HG02981 (cell line): Measurements from ENCODE around the gene PARVB.

Source experiments
- ATAC-seq: cut with Tn5 transposase; IDR thresholded peaks from one replicate; pipeline ENCODE4 v1.9.1; 2021; ENCODE audit warnings: mild to moderate bottlenecking, moderate library complexity; ENCODE audit not compliant: unreplicated experiment

Gene PARVB

DNA sequence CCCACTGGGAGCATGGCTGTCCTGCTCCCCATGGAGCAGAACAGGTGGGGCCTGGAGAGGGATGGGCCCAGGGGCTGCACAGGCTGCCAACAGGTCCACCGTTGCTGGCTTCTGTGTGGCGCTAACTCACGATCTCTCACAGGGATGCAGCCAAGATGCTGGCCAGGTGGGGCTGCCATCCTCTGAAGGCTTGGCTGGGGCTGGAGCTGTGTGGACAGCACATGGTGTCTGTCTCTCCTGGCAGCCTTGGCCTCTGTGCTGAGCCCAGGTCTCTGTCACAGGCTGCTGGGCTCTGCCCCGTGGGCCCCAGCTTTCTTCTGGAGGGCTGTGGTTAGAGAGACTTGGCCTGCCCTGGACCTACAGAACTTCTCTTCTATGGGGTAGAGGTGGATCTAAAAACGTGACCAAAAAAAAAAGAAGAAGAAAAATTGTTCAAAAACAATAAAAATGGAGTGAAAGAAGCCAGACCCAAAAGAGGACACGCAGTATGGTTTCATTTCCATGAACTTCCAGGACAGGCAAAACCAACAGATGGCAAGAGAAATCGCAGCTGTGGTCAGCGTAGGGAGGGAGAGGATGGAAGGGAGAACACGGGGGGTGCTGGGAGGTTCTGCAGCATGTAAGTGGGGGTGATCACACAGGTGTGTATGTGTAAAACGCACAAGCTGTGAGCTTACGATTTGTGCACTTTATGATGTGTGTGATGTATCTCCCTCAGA lies 168.9 kb downstream of the PARVB start:
- ATAC-seq: no peak

DNA sequence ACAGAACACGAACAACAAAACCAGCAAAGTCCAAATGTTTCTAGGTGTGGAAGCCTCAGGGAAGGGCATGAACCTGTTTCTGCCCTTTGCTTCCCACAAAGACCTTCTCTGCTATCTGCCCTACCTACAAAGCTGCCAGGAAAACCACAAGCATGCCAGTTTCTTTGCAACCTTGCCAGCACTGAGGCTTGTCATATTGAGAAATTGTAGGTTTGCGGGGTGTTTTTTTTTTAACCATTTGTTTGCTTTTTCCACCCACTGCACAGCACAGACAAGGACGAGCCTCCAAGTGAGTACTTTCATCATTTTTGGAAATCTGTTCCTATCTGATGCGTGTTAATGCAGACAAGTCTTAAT lies 169.4 kb downstream of the PARVB start:
- ATAC-seq: no peak

DNA sequence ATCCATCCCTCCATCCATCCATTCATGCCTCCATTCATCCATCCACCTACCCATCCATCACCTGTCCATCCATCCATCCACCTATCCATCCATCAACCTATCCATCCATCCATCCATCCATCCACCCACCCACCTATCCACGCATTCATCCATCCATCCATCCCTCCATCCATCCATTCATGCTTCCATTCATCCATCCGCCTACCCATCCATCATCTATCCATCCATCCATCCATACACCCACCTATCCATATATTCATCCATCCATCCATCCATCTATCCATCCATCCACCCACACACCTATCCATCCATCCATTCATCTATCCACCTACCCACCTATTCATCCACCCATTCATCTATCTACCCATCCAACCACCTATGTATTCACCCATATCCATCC lies 170.5 kb downstream of the PARVB start:
- ATAC-seq: no peak

DNA sequence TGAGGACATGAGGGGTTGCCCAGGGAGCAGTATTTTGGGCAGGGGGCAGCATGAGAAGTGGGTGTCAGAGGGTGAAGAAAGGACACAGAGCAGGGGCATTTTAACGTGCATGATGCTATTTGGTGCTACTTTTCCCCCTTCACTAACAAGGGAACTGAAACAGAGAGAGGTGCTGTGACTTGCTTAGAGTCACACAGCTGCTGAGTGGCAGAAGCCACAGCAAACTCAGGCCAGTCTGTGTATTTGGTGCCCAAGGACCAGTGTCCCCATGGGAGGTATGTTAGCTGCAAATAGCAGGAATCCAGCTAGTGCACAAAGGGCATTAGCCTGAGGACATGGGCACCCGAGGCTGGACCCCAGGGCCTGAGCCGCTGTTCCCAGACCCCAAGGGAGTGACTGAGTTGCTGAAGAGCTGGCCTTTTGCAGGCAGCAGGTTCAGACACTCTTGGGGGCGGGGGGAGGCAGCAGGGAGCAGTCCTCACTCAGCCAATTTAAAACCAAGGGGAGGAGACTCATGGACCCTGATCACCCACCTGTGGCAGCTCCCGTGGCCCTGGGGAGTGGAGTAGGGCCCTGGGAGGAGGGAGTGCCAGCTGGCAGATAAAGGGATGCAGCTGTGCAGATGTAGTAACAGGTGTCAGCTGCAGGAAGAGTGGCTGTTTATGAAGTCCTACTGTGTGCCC lies 171.2 kb downstream of the PARVB start:
- ATAC-seq: no peak

DNA sequence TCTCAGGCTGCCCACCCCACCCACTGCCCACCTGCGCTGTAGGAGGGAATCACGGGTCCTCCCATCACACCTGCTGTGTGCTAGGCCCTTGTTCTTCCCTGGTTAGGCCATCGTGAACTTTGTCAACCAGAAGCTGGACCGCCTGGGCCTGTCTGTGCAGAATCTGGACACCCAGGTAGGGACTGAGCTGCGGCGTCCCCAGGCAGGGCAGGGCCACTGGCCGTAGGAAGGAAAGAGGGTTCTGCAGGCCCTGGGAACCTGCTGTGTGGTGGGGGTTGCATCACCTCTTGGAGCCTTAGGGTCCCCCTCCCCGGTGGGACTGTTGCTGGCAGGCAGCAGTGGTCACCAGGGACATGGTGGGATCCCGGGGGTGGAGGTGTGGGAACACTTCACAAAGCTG lies 172.1 kb downstream of the PARVB start:
- ATAC-seq: no peak

DNA sequence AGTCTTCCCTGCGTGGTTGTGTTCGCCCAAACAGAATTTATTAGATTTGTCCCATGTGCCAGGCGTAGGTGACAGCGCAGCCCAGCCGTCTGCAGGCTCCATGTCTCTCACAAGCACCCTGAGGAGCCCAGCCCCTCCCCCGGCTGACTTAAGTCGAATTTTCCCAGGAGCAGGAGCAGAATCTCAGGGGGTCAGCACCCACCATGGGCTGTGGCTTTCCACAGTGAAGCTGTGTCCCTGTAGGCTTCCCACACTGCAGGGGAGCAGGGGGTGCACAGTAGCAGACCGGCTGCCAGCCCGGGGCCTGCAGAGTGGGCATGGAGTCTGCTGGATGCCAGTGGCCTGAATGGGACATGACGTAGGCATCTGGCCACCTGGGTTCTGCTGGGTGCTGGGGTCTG lies 172.6 kb downstream of the PARVB start:
- no peak for ATAC-seq

DNA sequence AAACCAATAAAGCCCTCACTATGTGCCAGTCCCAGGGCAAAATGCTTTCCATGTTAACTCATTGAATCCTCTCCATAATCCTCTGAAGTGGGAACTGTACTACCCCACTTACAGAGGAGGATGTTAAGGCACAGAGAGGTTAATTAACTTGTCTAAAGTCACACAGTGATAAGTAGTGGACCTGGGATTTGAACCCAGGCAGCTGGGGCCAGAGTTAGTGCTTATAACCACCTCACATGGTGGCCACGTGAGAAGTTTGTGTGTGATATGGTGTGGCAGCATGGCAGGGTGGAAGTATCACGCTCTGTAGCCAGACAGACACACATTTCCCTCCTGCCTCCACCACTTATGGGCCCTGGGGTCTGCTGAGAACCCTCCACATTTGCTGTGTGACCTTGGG lies 173.2 kb downstream of the PARVB start:
- ATAC-seq: no peak

DNA sequence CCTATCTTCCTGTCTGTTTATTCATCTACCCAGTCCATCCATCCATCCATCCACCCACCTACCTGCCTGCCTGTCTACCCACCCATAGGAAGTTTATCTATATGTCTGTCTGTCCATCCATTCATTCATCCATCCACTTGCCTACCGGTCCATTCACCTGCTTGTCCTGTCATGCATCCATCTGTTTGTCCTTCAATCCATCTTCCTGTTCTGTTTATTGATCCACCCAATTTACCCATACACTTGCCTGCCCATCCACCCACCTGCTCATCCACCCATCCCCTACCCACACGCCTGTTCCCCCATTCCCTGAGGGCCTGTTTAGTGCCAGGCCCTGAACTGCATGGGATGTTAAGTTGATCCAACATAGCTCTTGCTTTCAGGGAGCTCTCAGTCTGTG lies 175.1 kb downstream of the PARVB start:
- no peak for ATAC-seq

DNA sequence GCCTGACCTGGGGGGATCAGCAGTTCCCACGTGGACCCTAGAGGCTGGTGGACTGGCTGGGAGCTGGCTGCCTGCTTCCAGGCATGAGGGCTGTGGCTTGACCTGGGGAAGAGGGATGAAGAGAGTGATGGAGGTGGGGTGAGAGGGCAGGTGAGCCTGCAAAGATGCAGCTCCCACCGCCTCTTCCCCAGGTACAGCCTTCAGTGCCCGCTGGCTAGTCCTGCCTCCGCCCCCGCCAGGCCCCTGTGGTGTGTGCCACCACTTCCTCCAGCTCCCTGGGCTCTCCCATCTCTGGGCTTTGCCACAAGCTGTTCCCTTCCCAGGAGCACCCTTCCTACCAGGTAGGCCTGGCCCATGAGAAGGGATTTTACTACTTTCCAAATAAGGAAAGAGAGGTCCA lies 175.8 kb downstream of the PARVB start:
- ATAC-seq: no peak

DNA sequence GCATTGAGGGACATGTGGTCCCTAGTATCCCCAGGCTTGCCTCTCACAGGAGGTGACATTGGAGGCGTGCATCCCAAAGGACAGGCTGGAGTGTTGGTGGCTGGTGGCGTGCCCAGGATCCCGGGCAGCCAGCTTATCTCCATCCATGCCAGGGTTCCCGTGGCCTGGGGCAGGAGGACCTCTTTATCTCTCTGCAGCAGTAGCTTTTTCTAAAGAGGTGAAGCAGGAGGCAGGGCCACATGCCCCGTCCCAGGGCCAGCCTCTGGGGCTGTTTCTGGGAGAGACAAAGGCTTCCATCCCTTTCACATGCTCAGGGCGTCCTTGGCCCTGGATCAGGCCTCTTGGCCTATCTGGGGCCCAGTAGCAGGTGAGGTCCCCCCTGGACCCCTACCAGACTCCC lies 176.3 kb downstream of the PARVB start:
- ATAC-seq: no peak

DNA sequence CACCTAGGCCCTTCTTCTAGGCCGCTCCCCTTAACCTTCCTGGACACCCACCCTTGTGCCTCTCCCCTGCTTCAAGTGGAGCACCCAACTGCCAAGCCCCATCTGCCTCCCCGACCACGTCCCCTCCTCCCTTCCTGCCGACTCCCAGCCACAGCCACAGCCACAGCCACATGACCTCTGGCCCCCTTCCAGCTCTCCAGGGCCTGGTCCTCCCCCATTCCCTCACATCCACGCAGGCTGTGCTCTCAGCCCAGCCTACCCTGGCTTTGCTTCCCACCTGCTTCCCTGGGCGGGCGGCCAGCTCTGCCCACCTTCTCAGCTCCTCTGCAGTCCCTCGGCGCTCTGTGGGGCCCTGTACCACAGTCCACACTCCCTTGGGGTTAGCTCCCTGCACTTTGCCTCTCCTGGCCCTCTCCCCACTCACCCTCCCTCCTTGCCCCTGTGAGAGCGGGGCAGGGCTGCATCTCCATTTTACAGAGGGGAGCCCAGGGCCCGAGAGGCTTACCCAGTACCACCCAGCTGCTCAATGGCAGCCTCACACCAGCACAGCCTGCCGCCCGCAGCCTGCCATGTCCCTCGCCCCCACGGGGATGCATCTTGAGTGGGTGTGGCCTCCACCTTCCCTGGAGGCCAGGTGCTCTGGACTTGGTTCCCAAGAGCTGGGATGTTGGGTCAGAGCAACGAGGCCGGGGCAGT lies 176.9 kb downstream of the PARVB start:
- ATAC-seq: no peak

DNA sequence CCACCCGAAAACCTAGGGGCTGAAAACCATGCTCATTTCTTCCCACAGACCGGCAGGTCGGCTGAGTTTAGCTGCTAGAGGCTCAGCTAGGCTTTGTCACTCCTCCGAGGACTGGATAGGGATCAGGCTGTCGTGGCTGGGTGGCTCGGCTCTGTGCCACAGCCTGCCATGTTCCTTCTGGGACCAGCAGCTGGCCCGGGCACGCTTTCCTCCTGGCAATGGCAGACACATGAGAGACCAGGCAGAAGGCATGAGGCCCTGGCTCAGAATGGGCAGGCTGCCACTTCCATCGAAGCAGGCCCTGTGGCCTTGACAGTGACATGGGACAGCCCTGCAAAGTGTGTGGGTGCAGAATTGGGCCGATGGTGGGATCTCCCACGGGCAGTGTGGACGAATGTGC lies 177.6 kb downstream of the PARVB start:
- ATAC-seq: no peak

DNA sequence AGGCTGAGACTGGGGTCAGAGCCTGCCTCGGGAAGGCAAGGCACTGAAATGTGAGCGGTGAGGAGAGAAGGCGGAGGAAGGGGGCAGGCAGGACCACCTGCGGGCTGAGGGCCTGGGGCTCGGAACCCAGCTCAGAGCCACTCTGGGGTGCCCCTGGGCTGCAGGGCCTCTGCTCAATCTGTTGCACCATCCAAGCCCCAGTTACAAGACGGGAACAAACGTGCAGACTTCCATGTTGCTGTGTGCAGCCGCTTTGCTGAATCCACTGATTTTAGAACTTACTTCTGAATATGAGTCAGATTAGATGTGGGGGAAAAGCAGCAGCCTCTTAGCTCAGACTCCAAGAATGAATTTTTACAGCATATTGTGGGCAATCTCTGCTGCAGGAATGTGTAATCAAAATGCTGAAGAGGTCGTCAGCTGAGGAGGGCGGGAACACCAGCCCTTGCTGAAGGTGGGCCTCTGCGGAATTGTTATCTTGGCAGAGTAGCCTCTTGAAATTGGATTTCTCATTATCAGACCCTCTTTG lies 178.2 kb downstream of the PARVB start:
- no peak for ATAC-seq

DNA sequence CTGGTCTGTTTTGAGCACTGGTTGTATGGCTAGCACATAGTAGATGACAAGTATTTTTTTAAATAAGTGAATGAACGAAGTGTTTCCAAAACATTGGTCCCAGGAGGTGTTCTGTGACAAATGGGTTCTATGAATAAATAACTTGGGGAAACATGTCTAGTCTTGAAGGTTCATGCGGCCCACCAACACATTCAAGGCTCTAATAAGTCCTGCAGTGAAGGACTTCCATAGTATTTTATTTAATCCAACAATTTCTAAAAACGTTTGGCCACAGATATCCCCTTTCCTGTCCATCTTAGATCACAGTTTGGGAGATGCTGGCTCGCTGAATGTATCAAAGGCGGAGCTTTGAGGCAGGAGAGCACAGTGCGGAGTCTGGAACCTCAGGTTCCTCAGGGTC lies 179.1 kb downstream of the PARVB start:
- no peak for ATAC-seq

DNA sequence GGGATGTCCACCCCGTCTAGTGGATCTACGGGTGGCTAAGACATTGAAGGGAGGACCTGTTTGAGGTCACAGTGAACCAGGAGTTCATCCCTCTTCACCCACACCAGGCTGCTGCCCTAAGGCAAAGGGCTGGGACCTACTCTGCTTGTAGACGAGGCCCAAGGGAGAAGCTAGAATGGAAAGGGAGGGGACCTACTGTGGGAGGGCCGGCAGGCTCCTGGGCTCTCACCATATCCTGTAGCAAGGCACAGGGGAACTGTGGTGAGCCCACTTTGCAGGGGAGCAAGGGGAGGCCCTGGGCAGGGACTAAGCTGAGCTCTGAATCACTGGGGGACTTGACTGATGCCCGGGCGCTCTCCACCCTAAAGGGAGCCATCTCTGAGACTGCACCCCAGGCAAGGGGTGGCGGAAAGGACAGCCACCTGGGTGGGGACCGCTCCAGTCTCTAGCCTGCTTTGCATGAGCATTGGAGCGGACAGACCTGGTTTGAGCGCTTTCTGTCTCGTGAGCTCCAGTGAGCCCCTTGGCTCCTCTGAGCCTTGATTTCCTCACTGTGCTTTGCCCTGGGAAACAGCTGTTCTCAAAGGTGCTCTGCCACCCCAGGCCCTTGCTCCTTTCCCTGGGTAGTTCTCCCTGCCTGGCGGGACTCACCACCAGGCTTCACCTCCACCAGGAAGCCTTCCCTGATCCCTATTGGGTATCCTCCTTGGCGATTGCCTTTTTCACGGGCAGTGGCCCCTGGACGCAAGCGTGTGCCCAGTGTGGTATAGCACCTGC lies 180.8 kb downstream of the PARVB start:
- no peak for ATAC-seq

DNA sequence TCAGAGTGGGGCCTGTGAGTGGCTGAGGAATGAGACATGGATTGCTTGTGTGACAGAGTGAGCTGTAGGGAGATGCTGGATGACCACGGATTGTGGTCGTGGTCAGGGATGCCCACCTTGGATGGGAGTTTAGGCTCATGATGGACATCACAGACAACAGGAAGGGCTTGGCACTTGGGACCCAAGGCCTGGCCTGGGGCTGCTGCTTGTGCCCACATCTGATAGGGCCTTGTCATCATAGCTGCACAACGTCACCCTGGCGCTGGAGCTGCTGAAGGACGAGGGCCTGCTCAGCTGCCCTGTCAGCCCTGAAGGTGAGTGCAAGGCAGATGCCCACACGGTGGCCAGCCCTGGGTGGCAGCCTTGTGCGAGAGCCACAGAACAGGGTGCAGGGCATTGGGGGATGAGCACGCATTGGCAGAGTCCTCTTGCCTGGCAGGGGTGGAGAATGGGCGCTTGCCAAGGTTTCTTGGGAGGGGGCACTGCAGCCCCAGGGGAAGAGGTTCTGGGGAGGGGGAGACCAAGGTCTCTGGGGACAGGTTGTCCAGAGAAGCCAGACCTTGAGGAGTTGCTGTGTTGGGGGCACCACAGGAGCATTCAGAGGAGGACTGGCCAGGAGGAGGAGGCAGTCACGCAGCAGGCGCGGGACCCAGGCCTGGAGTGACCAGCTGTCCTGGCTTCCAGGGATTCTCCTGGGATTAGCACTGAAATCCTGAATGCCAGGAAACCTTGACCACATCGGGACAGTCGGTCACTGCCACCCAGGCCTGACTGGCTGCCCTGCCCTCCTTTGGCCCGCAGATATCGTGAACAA lies 181.6 kb downstream of the PARVB start:
- ATAC-seq: no peak

DNA sequence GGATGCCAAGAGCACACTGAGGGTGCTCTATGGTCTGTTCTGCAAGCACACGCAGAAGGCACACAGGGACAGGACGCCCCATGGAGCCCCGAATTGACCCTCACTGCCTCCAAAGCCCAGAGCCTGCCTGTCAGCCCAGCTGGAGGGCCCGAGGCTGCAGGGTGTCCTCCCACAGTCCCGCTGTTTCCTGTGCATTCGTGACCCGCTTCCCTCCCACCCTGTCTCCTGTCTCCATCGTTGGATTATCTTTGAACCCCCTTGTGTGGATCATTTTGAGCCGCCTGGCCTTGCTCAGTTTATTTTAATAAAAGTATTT lies 182.2 kb downstream of the PARVB start:
- ATAC-seq: no peak

DNA sequence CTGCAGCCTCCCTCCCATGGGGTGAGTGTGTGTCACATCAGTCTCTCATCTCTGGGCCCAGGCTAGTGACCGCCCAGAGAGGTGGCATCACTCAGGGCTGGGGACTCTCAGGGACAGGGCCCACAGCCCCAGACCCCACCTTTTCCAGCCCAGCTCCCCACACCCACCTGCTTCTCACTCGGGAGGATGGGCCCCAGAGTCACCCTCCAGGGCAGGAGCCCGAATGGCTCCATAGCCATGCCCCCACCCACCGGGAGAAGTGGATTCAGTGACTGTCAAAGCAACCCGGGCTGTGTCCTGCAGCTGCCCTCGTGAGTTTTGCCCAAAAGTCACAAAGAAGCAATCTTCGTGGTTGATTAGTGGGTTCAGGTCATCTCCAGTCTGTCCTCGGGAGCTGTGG lies 182.6 kb downstream of the PARVB start:
- ATAC-seq: no peak

DNA sequence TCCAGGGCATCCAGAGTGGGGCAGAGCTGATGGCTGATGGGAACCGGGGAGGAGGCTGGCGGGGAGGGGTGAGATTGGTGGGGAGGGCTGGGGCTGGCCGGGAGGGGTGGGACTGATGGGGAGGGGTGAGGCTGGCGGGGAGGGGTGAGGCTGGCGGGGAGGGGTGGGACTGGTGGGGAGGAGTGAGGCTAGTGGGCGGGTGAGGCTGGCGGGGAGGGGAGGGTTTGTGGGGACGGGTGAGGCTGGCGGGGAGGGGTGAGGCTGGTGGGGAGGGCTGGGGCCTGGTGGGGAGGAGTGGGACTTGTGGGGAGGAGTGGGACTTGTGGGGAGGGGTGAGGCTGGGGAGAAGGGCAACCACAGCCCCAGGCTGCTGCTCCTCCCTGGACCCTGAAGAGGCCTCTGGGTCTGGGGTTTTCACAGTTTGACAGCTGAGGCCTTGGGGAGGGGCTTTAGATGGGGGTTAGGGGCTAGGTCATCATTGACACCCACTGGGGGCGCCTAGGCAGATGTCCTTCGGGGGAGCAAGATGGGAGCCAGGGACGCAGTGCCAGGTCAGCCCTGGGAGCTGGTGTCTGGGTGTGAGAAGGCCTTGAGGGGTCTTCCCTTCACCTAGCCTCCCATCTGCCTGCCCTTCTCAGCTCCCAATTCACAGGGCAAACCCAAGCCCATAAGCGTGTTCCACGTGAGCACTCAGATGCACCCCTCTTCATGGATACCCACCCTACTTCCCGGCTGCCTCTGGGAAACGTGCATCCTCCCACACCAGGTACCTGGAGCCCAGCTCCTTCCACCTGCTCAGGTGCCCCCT lies 183.3 kb downstream of the PARVB start:
- no peak for ATAC-seq

DNA sequence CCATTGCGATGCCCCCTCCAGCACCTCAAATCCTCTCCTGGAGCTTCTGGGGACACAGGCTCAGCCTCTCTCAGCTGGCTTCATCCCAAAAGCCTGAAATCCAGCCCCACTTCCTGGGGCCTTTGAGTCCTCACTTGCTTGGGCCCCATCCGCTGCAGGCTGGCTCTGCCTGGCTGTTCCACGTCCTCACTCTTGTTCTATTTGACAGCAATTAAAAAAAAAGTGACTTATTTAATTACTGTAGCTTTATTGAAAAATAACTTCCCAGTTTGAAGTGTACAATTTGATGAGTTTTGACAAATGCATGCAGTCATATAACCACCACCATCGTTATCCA lies 183.8 kb downstream of the PARVB start:
- no peak for ATAC-seq
